GM19328 (cell line): ENCODE measurements around the gene STPG3.

Experiments
- ATAC-seq: cut with Tn5 transposase; IDR thresholded peaks from one replicate; pipeline ENCODE4 v1.9.1; 2021; ENCODE audit warnings: mild to moderate bottlenecking, moderate library complexity; ENCODE audit not compliant: unreplicated experiment

STPG3 gene

GRCh38 chr9:137299203-137299565 lies 48.1 kb downstream of the STPG3 start:
- ATAC-seq: no peak

GRCh38 chr9:137299938-137300337 lies 48.9 kb downstream of the STPG3 start:
- ATAC-seq: no peak

- ATAC-seq: no peak
These were observed 49.5 kb downstream of the STPG3 start for GRCh38 chr9:137300567-137301080.

- peak; percentile 2 for ATAC-seq
These were observed 50.2 kb downstream of the STPG3 start for GRCh38 chr9:137301081-137301947.

GRCh38 chr9:137302118-137302448 lies 51.0 kb downstream of the STPG3 start, which contains the start of gene NRARP:
Gene NRARP (minus strand): TSS chr9:137302271. CDS start chr9:137301928, 343 bp downstream.
- ATAC-seq: peak; percentile 69

- peak; percentile 23 for ATAC-seq
These were observed 51.5 kb downstream of the STPG3 start for GRCh38 chr9:137302449-137303150.
